Tibial artery (tissue), 4 donors: Measurements from ENCODE around the gene GRM7.

Experiments used
- DNase-seq, 2 donors: peaks; one replicate each; pipeline ENCODE4 v3.0.0-alpha.2; 2019
- H3K27ac ChIP-seq, 2 donors: fragments of 200-600 bp; sonication (generic) in 1 of 2; 1 replicate in 1 of 2; 2 replicates in 1 of 2; pipeline ENCODE4 v1.5.1; 2018 to 2019; ENCODE audit warnings: mild to moderate bottlenecking in 1 of 2
- H3K27me3 ChIP-seq, 2 donors: fragments of 200-600 bp; sonication (generic) in 1 of 2; one replicate each; pipeline versions ENCODE4 v1.5.1 to v1.6.0; 2016 to 2019
- H3K36me3 ChIP-seq, 3 donors: fragments of 200-600 bp; sonication (generic) in 2 of 3; one replicate each; pipeline ENCODE4 v1.5.1; 2016 to 2019; ENCODE audit warnings: mild to moderate bottlenecking in 2 of 3
- H3K4me1 ChIP-seq, 4 donors: fragments of 200-600 bp; sonication (generic) in 2 of 4; 1 replicate in 3 of 4; 2 replicates in 1 of 4; pipeline ENCODE4 v1.5.1; 2016 to 2019
- H3K4me3 ChIP-seq, 2 donors: fragments of 200-600 bp; sonication (generic) in 1 of 2; 1 replicate in 1 of 2; 2 replicates in 1 of 2; pipeline ENCODE4 v1.5.1; 2018 to 2019; ENCODE audit warnings: mild to moderate bottlenecking in 2 of 2
- H3K9me3 ChIP-seq, 3 donors: fragments of 200-600 bp; sonication (generic) in 1 of 3; one replicate each; pipeline ENCODE4 v1.5.1; 2016 to 2019
- CTCF ChIP-seq, 2 experiments: fragments of 200-600 bp in 1 of 2; fragments of 450-650 bp in 1 of 2; IDR thresholded peaks; one replicate each; pipeline ENCODE4 v1.5.1; 2017 to 2019; ENCODE audit warnings: antibody characterized with exemption in 2 of 2, mild to moderate bottlenecking in 1 of 2, moderate library complexity in 1 of 2
- intact Hi-C: fragments of 100-400 bp; cut with DNase I; formaldehyde crosslinking; loops from one replicate; pipeline ENCODE4 v1.15.0; 2023; ENCODE audit warnings: low total_unique reads

Gene GRM7

GRCh38 chr3:7487763-7488162, 626.8 kb downstream of the GRM7 start:
- H3K9me3 ChIP-seq = no peaks in the 10 kb centered on the region
- no peak for TF ChIP-seq CTCF (IDR thresholded peaks at IDR 0.05)
- H3K36me3 ChIP-seq = no peaks in the 10 kb centered on the region
- no peaks in the 10 kb centered on the region for H3K4me1 ChIP-seq
- no peak for DNase-seq
- H3K4me3 ChIP-seq = no peak overlapping the region
- no peaks in the 10 kb centered on the region for H3K27me3 ChIP-seq
- H3K27ac ChIP-seq = no peak overlapping the region
- intact Hi-C loops = no loop called here

GRCh38 chr3:7489417-7489816, 628.5 kb downstream of the GRM7 start:
- Histone ChIP-seq H3K36me3 (no peaks in the 10 kb centered on the region), H3K4me1 (no peaks in the 10 kb centered on the region), H3K4me3 (no peak overlapping the region), H3K27ac (no peak overlapping the region), H3K27me3 (no peaks in the 10 kb centered on the region), H3K9me3 (peaks cover 0 to 15% (median 3%) of the 10 kb centered on the region in 3 donors)
- no peak for TF ChIP-seq CTCF (IDR thresholded peaks at IDR 0.05)
- intact Hi-C loops = no loop called here
- no peak for DNase-seq

DNA sequence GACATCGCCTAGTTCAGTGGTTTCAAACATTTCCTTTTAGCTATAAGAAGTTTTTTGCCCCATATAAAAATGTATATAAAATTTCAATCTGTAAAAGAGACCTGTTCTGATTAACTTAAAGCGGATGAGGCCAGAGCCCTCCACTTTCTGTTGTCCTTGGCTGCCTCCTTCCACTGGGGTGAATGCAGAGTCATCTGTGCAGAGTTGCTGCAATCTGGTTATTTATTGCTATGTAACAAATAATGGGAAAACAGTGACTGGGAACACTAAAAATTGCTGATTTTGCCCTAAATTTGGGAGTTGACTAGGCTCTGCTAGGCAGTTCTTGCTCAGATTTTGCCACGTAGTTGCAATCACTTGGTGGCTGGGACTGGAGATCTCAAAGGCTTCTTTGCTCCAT, 637.8 kb downstream of the GRM7 start:
- DNase-seq = no peak
- intact Hi-C loops = no loop called here
- peaks cover 0 to 8% (median 5%) of the 10 kb centered on the region in 3 donors for H3K9me3 ChIP-seq
- no peak overlapping the region for H3K4me3 ChIP-seq
- no peak overlapping the region for H3K27ac ChIP-seq
- no peaks in the 10 kb centered on the region for H3K36me3 ChIP-seq
- H3K4me1 ChIP-seq = no peaks in the 10 kb centered on the region
- H3K27me3 ChIP-seq = no peaks in the 10 kb centered on the region
- no peak for TF ChIP-seq CTCF (IDR thresholded peaks at IDR 0.05)

- Histone ChIP-seq H3K27ac (no peak overlapping the region), H3K9me3 (peaks cover 0 to 4% (median 0%) of the 10 kb centered on the region in 3 donors), H3K27me3 (no peaks in the 10 kb centered on the region), H3K36me3 (no peaks in the 10 kb centered on the region), H3K4me1 (peaks cover 0 to 19% (median 7%) of the 10 kb centered on the region in 4 donors), H3K4me3 (no peak overlapping the region)
- no peak for TF ChIP-seq CTCF (IDR thresholded peaks at IDR 0.05)
- DNase-seq = no peak
- intact Hi-C loops = no loop called here
These were observed 642.5 kb downstream of the GRM7 start for GRCh38 chr3:7503431-7503830.

GRCh38 chr3:7504886-7505775, 644.2 kb downstream of the GRM7 start:
- H3K27ac ChIP-seq = no peak overlapping the region
- H3K9me3 ChIP-seq = peaks cover 0 to 4% (median 0%) of the 10 kb centered on the region in 3 donors
- H3K27me3 ChIP-seq = no peaks in the 10 kb centered on the region
- H3K4me1 ChIP-seq = peaks cover 0 to 19% (median 7%) of the 10 kb centered on the region in 4 donors
- H3K4me3 ChIP-seq = no peak overlapping the region
- no peaks in the 10 kb centered on the region for H3K36me3 ChIP-seq
- DNase-seq = no peak
- intact Hi-C loops = no loop called here
- no peak for TF ChIP-seq CTCF (IDR thresholded peaks at IDR 0.05)
